VCaP (cell line): ENCODE data around the gene TTLL9.

Experiments used
- H3K27ac ChIP-seq: fragments of 450-650 bp; 2 replicates; pipeline ENCODE4 v1.5.1; 2017
- CTCF ChIP-seq: fragments of 450-650 bp; conservative IDR thresholded peaks from 2 replicates; pipeline ENCODE4 v1.5.1; 2017; ENCODE audit warnings: mild to moderate bottlenecking, moderate library complexity

Gene TTLL9

GRCh38 chr20:31991339-31991705, 120.9 kb downstream of the TTLL9 start:
- no peak for TF ChIP-seq CTCF
- H3K27ac ChIP-seq = no peak overlapping the region

GRCh38 chr20:31992086-31992485, 121.7 kb downstream of the TTLL9 start:
- no peak for TF ChIP-seq CTCF

More at GRCh38 chr20:31992086-31992485, 121.7 kb downstream of the TTLL9 start:
- no peak overlapping the region for H3K27ac ChIP-seq
